Measurements from ENCODE around the gene PALM2AKAP2.

- TF ChIP-seq CTCF (IDR thresholded peaks at IDR 0.05) (no peak), POLR2A (IDR thresholded peaks at IDR 0.05) (no peak)
Observed at GRCh38 chr9:109828254-109828653, 48.3 kb downstream of the PALM2AKAP2 start.
